ENCODE results near the gene OR4A15.

The OR4A15 gene

GRCh38 chr11:55367674-55368073 is at the start of gene OR4A15:
Gene OR4A15 (plus strand): TSS chr11:55367974. CDS start chr11:55367974, 0 bp downstream.
- no peak for DNase-seq (ENCODE audit: low read depth, low spot score)

GRCh38 chr11:55324500-55324899 is 43.3 kb upstream of the OR4A15 start:
- DNase-seq (ENCODE audit: low read depth, low spot score) = no peak

GRCh38 chr11:55342901-55343300 is 24.9 kb upstream of the OR4A15 start, which contains the start of gene OR4A16:
Gene OR4A16 (plus strand): TSS chr11:55343201. CDS start chr11:55343201, 0 bp downstream.
- no peak for DNase-seq (ENCODE audit: low read depth, low spot score)

GRCh38 chr11:55345306-55345705 is 22.5 kb upstream of the OR4A15 start:
- no peak for DNase-seq (ENCODE audit: low read depth, low spot score)

- no peak for DNase-seq (ENCODE audit: low read depth, low spot score)
These were observed 18.7 kb upstream of the OR4A15 start for GRCh38 chr11:55349032-55349431.

GRCh38 chr11:55357560-55358184 is 10.1 kb upstream of the OR4A15 start:
- DNase-seq (ENCODE audit: low read depth, low spot score) = peak; percentile 6

GRCh38 chr11:55401011-55401410 is 33.2 kb downstream of the OR4A15 start:
- peak; percentile 4 for DNase-seq (ENCODE audit: low read depth, low spot score)
